ENCODE data around the gene SF3A2. TPM values are rescaled to one million over a fixed set of nuclear protein-coding genes. Genes with fewer than 3 reads are reported as not detected.

SF3A2 gene
- total and polyA plus RNA-seq, 8 donors: 25.0 to 64.0 (median 31.6) TPM

DNA sequence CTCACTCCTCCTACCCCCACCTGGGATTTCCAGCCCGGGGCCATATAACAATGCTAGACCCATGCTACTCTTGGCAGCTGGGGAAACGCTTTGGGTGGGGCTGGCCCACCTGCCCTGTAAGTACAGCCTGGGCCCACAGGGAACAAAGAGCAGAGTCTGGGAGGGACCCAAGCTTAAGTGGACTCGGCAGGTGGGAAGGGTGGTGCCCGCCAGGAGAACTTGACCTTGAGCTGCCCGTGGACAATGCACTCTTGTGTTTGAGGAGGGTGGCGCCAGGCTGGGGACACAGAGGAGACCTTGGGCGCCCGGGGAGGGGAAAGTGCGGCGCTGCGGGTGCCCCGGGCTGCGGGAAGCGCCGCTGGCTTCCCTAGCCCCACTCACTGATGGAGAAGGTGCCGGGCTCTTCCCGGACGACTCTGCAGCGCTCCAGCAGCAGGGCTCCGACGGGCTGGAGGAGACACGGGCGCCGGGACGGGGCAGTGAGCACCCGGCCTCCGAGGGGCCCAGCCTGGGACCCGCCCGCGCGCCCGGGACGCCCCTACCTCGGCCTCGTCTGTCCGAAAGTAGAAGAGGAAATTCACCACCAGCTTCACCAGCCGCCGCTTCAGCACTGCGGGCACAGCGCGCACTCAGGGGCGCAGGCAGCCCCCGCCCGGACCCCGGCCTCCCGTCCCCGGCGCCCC, 1.1 kb upstream of the SF3A2 start:
- DNase-seq (peak in 4 of 6 donors; percentile 76 to 80 (median 78)), FAIRE-seq (no peak), ATAC-seq (peak; percentile 6 to 50 (median 28))
- Histone ChIP-seq H3K4me1 (peaks cover 12 to 37% (median 30%) of the 10 kb centered on the region in 3 donors), H3K27me3 (no peaks in the 10 kb centered on the region), H3K9me3 (no peaks in the 10 kb centered on the region), H3K4me3 (peak overlapping the region; percentile 82 to 96 (median 94)), H3K36me3 (peaks cover 0 to 15% (median 0%) of the 10 kb centered on the region in 3 donors), H3K27ac (peak overlapping the region; percentile 96 to 100 (median 98))
- 0 to 1% methylated on average over 34 to 48 of the region's 48 CpGs for WGBS, 2 donors
- TF ChIP-seq, protein P1, sequence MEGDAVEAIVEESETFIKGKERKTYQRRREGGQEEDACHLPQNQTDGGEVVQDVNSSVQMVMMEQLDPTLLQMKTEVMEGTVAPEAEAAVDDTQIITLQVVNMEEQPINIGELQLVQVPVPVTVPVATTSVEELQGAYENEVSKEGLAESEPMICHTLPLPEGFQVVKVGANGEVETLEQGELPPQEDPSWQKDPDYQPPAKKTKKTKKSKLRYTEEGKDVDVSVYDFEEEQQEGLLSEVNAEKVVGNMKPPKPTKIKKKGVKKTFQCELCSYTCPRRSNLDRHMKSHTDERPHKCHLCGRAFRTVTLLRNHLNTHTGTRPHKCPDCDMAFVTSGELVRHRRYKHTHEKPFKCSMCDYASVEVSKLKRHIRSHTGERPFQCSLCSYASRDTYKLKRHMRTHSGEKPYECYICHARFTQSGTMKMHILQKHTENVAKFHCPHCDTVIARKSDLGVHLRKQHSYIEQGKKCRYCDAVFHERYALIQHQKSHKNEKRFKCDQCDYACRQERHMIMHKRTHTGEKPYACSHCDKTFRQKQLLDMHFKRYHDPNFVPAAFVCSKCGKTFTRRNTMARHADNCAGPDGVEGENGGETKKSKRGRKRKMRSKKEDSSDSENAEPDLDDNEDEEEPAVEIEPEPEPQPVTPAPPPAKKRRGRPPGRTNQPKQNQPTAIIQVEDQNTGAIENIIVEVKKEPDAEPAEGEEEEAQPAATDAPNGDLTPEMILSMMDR (IDR thresholded peaks at IDR 0.05): no peak
- intact Hi-C loops (cut with DNase I): loop anchor here in 1 of 3 donors (5.0 to 10.0 kb wide), 2 partner anchors 37 to 81 kb away; partner anchors contain the start of gene AP3D1

DNA sequence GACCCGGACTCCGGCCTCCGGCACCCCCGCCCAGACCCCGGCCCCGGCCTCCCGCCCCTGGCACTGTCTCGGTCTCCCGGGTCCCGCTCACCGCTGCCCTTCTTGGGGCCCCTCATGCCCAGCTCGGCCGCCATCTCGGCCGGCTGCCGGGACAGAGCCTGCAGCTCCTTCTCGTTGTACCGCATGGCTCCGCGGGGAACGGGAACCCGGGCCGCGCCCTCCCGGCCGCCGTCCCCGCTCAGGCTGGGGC, 635 bp upstream of the SF3A2 start:
- no peak for DNase-seq
- no peak for ATAC-seq
- H3K27ac ChIP-seq: peak overlapping the region; percentile 96 to 100 (median 98)
- 0% methylated on average over 21 to 28 of the region's 28 CpGs for WGBS, 2 donors
- peaks cover 12 to 42% (median 33%) of the 10 kb centered on the region in 3 donors for H3K4me1 ChIP-seq
- H3K36me3 ChIP-seq: peaks cover 0 to 10% (median 0%) of the 10 kb centered on the region in 3 donors
- TF ChIP-seq, protein P1 (IDR thresholded peaks at IDR 0.05): no peak
- H3K27me3 ChIP-seq: no peaks in the 10 kb centered on the region
- no peak for FAIRE-seq
- intact Hi-C loops (cut with DNase I): loop anchor here in 1 of 3 donors (5.0 to 10.0 kb wide), 2 partner anchors 36 to 81 kb away; partner anchors contain the start of gene AP3D1
- peak overlapping the region; percentile 82 to 96 (median 94) for H3K4me3 ChIP-seq
- no peaks in the 10 kb centered on the region for H3K9me3 ChIP-seq

DNA sequence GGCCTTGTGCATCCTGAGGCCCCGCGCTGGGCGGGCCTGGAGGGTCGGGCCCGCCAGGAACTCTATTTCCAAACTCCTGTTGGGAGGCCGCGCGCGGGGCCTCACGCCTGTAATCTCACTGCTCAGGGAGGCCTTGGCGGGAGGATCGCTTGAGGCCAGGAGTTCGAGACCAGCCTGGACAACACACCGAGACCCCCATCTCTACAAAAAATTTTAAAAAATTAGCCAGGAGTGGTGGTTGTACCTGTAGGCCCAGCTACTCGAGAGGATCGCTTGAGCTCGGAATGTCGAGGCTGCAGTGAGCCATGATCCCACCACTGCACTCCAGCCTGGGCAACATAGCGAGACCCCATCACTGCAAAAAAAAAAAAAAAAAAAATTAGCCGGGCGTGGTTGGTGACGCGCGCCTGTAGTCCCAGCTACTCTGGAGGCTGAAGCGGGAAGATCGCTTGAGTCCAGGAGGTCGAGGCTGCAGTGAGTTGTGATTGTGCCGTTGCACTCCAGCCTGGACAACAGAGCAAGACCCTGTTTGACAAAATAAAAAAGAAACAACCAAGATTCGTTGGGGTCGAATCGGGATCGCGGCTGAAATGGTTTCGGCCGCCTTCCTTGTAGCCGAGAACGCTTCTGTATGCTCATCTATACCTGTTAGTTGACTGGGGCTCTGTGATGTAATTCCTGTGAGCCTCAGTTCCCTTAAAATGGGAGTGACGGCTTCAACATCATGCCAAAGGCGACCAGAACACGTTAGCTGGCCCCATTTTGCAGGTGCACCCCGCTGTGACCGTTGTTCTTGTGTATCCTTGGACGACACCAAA, 636 bp downstream of the SF3A2 start:
- H3K4me1 ChIP-seq: peaks cover 12 to 48% (median 38%) of the 10 kb centered on the region in 3 donors
- TF ChIP-seq, protein P1 (IDR thresholded peaks at IDR 0.05): no peak
- ATAC-seq (no peak), DNase-seq (peak in 1 of 6 donors; percentile 29), FAIRE-seq (no peak)
- no peaks in the 10 kb centered on the region for H3K9me3 ChIP-seq
- WGBS, 2 donors: 40 to 46% methylated on average over 41 to 43 of the region's 43 CpGs
- no peaks in the 10 kb centered on the region for H3K27me3 ChIP-seq
- peak overlapping the region; percentile 82 to 96 (median 94) for H3K4me3 ChIP-seq
- intact Hi-C loops (cut with DNase I): loop anchor here in 1 of 3 donors (5.0 to 10.0 kb wide), 2 partner anchors 35 to 82 kb away; partner anchors contain the start of gene AP3D1
- H3K27ac ChIP-seq: peak overlapping the region; percentile 96 to 100 (median 98)
- peaks cover 0 to 10% (median 0%) of the 10 kb centered on the region in 3 donors for H3K36me3 ChIP-seq

DNA sequence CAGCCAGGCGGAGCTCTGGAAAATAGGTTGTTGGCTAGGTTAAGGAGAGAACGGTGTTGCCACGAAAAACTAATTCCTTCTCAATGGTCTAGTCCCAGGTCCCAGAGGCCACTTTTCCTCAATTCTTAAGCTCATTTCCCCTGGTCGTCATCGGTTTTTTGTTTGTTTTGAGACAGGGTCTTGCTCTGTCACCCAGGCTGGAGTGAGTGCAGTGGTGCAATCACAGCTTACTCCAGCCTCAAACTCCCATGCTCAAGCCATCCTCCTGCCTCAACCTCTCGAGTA, 1.2 kb downstream of the SF3A2 start:
- no peak for DNase-seq
- Histone ChIP-seq H3K4me3 (peak overlapping the region in 3 of 4 donors; percentile 92 to 96 (median 95)), H3K36me3 (peaks cover 0 to 10% (median 0%) of the 10 kb centered on the region in 3 donors), H3K27me3 (no peaks in the 10 kb centered on the region), H3K4me1 (peaks cover 12 to 48% (median 38%) of the 10 kb centered on the region in 3 donors), H3K27ac (no peak overlapping the region), H3K9me3 (no peaks in the 10 kb centered on the region)
- ATAC-seq: no peak
- intact Hi-C loops (cut with DNase I): loop anchor here in 1 of 3 donors (5.0 to 10.0 kb wide), 2 partner anchors 34 to 83 kb away; partner anchors contain the start of gene AP3D1
- TF ChIP-seq, protein P1 (IDR thresholded peaks at IDR 0.05): no peak
- WGBS, 2 donors: 73 to 87% methylated on average over 6 of the region's 6 CpGs
- no peak for FAIRE-seq

Data from pancreas (tissue), 10 donors.